GM21619 (cell line): Measurements from ENCODE around the gene FBLN7.

Source experiments
- ATAC-seq: cut with Tn5 transposase; IDR thresholded peaks from one replicate; pipeline ENCODE4 v1.9.1; 2021; ENCODE audit not compliant: unreplicated experiment

Gene FBLN7

DNA sequence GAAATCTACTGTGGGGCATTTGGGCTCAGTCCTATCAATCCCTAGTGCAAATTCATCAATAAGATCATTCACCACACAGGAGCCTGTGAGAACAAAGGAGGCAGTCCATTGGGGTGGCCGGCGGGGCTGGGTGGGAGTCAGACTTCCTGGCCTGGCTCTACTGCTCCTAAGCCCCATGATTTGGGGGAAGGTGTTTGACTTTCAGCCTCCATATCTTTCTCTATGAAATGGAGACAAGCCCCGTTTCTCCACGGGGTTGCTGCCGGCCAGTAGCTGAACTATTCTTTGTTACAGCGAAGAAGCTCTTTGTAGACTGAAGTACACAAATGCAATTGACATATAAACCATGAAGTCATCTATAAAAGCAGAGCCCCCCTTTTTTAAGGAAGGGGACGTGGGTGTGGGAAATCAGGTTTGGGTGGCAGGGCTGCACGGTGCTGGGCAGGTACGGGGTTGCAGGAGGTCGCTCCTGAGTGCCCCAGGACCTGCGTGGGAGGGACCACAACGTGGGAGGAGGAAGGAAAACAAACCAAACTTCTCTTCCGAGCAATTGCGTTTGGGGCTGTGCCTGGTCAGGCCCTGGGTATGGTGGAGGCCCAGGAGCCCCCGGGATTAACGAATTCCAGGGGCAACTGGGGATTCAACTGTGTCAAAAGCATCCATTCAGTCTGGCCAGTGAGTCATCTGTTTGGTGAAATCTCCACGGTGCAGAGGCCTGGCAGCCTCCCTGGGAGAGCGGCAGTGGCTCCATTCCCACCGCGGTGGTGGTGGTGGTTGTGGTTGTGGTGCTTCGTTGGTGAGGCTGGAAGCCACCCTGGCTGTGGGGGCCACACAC, 18.2 kb downstream of the FBLN7 start:
- no peak for ATAC-seq

DNA sequence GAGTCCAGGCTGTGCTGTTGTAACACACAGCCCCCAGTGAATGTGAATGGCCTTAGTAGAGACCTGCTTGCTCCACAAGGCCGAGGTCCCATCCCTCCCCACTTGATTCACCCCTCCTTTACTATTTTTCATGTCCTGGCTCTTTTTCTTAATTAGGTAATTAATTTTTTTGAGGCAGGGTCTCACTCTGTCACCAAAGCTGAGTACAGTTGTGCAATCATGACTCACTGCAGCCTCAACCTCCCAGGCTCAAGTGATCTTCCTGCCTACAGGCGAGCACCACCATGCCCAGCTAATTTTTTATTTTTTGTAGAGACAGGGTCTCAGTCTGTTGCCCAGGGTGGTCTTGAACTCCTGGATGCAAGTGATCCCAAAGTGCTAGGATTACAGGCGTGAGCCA, 19.3 kb downstream of the FBLN7 start:
- no peak for ATAC-seq

DNA sequence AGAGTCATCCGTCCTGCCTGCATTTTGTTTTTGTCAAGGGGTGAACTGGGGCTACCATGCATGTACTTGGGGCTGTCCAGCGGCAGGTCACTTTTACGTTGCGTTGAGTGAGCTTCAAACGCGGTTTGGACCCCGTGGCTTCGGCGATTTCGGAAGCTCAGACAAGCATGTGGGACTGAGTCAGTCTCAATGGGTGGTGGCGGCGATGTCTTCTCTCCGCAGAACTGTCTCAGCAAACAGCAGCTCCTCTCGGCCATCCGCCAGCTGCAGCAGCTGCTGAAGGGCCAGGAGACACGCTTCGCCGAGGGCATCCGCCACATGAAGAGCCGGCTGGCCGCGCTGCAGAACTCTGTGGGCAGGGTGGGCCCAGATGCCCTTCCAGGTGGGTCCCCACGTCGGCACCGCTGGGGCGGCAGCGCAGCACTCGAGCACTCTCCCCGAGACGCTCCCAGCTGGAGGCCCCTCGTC, 21.3 kb downstream of the FBLN7 start:
- no peak for ATAC-seq

DNA sequence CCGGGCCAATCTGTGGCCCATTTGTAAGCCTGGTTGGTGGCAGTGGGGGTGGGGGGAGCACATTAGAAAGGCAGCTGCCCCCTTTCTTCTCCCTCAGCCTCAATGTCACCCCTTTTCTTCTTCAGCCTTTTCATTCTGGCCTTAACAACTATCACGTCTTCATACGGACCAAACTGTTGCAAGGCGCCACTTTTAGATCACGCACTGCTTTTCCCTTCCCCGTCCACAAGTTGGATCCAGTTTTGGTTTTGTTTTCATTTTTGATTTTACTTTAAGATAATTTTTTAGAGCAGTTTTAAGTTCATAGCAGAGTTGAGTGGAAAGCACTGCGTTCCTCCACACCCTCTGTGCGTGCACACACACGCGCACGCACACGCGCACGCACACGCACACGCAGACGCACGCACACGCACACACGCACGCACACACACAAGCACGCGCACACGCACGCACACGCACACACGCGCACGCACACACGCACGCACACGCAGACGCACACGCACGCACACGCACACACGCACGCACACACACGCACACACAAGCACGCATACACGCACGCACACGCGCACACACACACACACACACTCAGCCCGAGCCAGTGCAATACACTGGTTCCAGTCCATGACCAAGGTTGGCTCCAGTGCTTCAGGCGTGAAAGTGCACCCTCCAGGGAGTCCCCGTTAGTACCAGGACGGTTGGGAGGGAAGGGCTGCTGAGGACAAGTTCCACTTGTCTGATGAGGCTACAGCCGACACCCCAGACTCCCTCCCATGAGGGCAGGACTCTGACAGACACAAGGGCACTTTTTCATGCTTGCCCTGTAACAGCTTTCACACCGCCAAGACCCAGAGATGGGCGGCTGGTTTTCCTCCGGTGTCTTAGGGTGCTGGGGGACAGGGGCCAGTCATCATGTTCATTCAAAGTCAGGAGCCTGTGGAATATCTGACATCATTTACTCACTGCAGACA, 22.4 kb downstream of the FBLN7 start:
- ATAC-seq, result no peak

DNA sequence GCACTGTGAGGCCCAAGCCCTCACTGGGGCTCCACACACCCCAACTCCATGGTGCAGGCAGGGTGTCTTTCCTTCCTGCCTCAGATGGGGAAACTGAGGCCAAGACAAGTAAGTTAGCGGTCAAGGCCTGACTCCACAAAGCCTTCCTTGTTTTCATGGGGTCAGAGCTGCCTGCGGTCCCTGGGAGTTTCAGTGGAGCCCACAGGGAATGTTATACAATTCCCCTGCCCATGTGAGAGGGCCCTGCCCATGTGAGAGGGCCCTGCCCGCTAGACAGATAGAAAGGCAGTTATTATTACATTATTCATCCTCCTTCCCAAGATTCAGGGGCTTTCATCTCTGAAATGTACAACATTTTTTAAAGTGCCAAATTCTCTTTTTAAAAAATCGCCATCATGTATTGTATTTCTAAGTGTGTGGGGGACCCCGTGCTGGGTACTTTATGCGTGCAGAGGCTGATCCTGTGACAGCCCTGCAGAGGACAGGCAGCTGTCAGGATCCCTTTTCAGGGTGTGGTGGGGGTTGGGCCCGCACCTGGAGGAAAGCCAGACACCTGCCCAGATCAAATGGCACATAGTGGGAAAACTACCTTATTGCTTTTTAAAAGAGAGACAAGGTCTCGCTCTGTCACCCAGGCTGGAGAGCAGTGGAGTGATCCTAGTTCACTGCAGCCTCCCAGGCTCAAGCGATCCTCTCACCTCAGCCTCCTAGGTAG, 23.4 kb downstream of the FBLN7 start:
- ATAC-seq, result no peak

DNA sequence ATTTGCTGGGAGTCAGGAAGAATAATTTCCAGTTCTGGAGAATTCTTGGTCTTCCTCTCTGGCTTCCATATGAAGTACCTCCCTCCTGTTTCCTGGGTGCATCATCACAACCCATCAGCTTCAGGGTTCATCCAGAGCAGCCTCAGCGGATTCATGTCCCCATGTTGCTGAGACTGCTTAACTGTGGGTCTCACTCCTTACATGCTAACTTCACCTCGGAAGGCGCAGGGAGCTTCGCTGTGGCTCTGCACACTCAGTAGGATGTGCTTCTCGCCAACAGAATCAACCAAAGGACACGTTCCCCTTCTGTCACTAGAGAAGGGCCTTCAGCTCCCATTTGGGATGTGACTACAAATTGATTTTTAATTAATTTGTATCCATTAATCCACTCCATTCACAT, 24.2 kb downstream of the FBLN7 start:
- no peak for ATAC-seq

DNA sequence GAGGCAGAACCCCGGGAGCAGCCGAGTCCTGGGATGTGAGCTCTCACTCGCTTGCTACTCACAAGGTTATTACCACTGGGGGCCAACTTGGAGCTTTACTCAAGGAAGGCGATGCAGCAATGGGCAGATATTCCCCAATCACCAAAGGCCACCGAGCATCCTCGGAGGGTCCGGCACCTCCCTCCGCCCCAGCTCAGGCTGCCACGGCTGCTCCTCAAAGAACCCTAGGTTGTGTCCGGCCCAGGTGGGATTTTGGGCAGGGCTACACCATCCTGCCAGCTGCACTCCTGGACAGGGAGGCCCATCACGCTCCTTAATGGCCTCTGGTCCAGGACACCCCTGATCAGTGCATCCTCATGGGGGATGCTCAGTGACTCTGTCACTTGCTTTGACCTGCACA, 24.8 kb downstream of the FBLN7 start:
- ATAC-seq, result no peak

DNA sequence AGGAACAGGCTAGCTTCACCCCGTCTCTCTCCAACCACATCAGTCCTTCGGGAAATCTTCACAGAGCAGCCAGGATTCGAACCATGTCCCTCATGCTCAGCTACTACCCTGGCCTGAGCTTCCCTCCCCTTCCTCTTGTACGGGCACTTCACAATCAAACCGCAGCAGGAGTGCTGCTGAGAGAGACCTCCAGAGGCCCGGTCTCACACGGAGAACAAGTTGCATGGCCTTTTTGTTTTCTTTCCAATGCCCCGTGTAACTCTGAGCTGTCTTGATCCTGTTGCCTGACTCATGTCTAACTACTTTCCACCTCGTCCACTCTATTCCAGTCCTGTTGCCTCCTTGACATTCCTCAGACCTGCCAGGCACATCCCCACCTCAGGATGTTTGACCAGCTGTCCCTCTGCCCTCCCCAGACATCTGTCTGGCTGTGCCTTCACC, 25.4 kb downstream of the FBLN7 start:
- no peak for ATAC-seq

DNA sequence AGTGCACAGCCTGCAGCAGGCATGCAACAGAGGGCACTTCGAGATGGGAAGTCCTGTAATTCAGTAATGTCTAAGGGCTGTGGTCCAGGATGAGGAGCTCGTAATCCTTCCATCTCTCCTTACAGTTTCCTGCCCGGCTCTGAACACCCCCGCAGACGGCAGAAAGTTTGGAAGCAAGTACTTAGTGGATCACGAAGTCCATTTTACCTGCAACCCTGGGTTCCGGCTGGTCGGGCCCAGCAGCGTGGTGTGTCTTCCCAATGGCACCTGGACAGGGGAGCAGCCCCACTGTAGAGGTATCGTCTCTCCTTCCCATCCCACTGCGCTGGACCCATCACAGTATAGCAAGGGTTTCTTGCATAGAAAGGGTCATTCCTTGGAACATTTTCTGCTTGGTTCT, 26.7 kb downstream of the FBLN7 start:
- ATAC-seq, result no peak

DNA sequence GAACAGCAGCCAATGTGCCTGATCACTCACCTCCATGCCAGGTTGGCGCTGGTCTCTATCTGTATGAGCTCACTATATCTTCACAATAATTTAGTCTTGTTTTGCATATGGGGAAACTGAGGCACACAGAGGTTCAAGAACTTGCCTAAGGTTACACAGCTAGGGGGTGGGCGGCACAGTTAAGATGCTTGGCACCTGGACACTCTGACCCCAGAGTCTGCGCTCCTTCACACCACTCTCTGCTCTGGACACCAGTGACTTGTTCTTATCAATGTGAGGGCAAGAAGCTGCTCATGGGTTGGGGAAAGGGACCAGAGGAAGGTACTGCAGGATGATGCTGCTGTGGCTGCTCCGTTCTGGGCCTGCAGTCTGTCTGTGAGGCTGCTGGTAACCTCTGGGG, 27.1 kb downstream of the FBLN7 start:
- ATAC-seq, result no peak

DNA sequence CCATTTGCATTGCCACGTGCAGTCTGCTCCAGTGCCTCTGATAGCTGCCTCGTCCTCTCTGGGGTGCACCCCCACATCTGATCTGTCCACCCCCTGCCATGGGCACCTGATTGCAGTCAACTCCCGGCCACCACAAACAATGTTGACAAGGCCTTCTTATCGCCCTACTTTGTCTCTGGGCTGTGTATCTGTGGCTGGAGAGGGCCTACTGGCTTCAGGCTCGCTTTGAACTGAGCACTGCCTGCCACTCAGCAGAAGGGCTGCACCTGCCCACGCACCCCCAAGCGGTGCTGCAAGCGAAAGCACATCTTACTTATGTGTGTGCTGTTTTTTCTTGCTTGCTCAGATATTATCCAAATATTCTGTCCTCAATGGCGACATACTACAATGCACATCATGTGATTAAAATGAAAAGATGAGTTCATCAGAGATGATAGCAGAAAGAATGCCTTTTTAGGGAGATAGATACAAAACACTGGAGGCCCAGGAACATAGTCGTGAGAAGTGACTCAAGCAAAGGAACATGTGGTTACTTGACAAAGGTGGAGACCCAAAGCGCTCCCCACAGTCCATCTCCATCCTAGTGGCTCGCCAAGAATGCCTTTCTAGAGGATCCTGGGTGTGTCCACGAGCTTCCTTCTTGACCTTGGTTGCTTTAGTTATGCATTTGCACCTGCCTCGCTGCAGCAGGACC, 28.8 kb downstream of the FBLN7 start:
- ATAC-seq, result no peak

DNA sequence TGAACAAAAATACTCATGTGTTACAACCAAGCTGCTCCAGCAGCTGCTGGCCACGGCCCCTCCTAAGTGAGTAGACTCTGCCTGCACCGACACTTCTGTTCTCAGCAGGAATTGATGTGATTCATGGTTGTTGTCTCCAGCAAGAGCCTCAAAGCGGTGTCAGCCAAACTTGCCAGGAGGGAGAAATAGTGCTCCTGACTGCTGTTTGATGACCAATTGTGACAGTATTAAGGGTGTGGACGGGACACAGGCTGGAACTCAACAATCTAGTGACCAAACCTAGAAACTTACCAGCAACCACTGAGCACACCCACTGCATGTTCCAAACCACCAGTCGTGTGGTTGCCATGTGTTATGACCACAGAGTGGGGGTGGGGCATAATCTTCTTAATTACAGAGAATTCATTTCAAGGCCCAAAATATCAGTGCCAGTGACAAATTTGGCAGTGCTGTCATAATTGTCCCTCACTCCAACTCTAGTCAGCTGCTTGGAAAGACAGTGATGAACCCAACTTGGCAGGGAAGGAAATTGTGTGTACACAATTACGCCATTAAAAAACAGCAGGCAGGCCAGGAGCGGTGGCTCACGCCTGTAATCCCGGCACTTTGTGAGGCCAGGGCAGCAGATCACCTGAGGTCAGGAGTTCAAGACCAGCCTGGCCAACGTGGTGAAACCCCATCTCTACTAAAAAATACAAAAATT, 30.4 kb downstream of the FBLN7 start:
- ATAC-seq, result no peak

DNA sequence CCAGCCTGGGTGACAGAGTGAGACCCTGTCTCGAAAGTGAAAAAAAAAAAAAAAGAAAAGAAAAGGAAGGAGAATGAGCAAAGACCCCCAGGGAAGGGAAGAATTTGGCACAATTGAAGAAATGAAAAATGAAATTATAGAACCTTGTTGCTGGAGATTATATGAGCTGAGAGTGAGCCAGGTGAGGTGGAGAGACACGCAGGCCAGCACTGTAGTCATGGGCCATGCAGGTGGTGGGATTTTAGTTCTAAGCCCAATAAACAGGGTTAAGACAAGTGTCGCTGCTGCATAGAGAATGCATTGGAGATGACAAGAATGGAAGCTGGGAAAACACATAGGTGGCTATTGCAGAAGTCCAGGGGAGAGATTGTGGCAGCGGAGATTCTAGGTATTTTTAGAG, 32.3 kb downstream of the FBLN7 start:
- ATAC-seq, result no peak

DNA sequence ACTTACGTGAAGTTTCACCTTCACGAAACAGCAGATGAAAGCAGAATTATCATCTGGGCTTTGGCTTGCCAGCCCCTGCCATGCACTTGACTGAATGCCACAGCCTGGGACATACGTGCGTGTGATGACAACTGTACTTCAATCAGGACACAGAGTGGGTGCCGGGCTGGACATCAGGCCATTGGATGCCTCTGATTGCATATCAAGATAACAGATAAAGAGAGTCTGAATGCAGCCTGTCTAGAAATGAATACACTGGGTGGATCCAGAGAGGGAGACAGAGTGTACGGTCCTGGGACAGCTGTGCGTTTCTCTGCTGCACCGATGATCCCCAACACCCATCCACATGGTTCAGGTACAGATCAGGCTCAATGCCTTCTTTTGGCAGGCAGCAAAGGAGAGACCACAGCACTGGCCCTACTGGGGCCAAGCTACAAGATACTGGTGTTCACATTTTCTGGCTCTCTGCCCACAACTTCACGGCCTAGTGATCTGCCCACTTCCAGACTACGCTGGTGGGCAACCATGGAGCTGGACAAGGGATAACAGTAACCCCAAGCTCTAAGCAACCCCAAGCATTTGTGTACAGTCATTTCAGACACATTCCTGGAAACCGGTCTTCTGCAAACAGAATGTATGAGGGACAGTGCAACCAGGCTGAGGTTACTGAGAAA, 35.6 kb downstream of the FBLN7 start:
- ATAC-seq, result no peak

DNA sequence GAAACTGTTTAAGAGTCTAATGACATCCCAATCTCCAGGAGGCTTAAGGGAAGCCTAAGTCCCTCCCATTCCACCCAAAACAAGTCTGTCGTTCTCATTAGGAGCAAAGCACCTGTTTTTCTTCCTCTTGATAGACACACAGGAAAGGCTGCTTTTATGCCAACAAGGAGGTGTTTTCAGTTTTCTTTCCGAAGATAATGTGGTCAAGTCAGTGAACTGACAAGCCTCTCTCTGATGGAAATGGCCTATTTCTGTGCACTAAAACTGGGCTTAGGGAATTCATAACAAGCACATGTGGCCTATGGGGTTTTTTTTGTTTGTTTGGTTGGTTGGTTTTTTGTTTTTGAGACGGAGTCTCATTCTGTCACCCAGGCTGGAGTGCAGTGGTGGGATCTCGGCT, 36.2 kb downstream of the FBLN7 start:
- ATAC-seq, result no peak

DNA sequence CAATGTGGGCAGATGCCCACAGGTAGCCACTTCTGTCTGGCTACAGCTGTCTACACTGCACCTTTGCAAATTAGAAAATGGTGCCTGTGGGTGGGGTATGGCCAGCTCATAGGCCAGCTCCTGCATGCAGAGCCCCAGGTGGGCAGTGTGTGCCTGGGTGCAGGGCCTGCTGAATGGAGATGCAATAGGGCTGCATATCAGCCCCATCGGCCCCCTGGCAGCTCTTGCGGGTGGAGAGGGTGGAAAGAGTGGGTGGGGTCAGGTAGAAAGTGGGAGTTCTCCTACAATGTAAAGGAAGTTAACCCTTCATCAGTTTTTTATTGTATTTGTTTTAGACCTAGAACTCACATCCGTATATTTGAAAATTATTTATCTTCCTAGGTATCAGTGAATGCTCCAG, 37.1 kb downstream of the FBLN7 start:
- no peak for ATAC-seq

DNA sequence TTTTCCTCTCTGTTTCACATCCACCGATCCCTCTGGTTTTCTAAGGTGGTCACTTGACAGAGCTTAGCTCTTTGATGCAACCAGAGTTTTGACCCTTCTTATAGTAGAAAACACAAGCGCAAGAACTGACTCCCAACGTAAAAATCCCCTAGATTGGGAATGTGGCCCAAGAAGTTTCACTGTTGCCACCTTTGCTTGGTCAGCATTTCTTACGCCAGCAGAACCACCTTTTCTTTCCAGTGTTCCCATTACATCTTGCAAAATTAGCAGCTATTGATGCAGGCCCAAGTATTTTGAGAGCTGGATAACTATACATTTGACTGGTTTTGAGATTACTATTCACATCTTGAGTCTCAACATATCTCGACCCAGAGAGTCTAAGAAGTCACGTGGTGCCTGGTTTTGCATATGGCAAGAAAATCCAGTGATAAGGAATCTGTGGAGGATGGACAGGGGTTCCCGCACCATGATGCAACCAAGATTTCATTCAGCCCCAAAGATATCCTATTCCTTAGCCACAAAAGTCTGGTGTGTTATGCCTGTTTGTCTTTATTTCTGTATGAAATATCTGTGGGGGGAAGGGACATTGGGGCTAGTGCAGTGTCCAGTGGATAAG, 37.9 kb downstream of the FBLN7 start:
- ATAC-seq, result no peak

DNA sequence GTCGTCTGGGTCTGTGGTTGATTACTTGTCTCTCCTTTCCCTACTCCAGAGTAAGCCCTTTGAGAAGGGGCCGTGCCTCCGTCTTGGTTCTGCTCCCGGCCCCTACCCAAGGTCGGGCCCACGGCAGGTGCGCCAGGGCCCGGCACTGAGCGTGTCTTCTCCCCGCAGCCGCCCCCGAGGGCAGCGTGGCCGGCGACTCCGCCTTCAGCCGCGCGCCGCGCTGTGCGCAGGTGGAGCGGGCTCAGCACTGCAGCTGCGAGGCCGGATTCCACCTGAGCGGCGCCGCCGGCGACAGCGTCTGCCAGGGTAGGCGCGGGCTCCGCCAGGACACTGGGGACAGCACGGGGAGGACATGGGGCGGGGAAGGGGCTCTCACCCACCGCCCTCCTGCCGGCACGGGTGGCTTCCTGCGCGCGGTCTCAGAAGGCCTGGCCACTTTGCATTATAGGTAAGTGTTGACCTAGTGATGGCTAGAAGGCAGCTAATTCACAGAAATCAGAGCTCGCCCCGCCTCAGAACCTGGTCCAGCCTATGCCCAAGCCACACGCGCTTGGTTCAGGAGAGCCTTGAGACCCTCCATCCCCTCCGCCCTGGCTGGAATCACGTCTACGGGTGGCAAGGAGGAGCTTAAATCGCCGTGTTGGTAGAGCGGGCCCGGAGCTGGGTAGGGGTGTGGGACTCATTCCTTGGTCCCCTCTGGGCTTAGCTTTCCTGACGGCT, 43.5 kb downstream of the FBLN7 start:
- ATAC-seq, result no peak
